Endothelial cell of umbilical vein (primary cell): ENCODE measurements around the gene C6orf89.

Experiments used
- EZH2 ChIP-seq: IDR thresholded peaks from 2 replicates; pipeline ENCODE4 v1.6.1; 2012; ENCODE audit warnings: borderline replicate concordance, low read depth, mild to moderate bottlenecking, moderate library complexity, low read length, inconsistent platforms; ENCODE audit not compliant: severe bottlenecking
- MYC ChIP-seq: IDR thresholded peaks from one replicate; pipeline ENCODE4 v1.6.1; 2011; ENCODE audit warnings: mild to moderate bottlenecking, low read depth, low read length
- POLR2A ChIP-seq: IDR thresholded peaks from 2 replicates; pipeline ENCODE4 v1.6.1; 2012; ENCODE audit warnings: low read depth, mild to moderate bottlenecking, control low read depth, low read length
- POLR2AphosphoS5 ChIP-seq: IDR thresholded peaks from 2 replicates; pipeline ENCODE4 v1.6.1; 2012; ENCODE audit warnings: low read depth, mild to moderate bottlenecking, control low read depth, low read length, moderate library complexity; ENCODE audit not compliant: insufficient read depth
- TF ChIP-seq, protein P1 (sequence below), 2 donors: IDR thresholded peaks; 1 replicate in 1 of 2; 2 replicates in 1 of 2; pipeline ENCODE4 v1.5.1; 2011; ENCODE audit warnings: low read length in 2 of 2, mild to moderate bottlenecking in 2 of 2, moderate library complexity in 2 of 2, control low read depth in 1 of 2, inconsistent platforms in 1 of 2, low read depth in 1 of 2; ENCODE audit not compliant: insufficient read depth in 1 of 2; ENCODE audit errors: extremely low read depth in 1 of 2
- TF ChIP-seq, protein P2 (sequence below): IDR thresholded peaks from 2 replicates; pipeline ENCODE4 v1.6.1; 2011; ENCODE audit not compliant: insufficient read depth, insufficient read length

DNA sequence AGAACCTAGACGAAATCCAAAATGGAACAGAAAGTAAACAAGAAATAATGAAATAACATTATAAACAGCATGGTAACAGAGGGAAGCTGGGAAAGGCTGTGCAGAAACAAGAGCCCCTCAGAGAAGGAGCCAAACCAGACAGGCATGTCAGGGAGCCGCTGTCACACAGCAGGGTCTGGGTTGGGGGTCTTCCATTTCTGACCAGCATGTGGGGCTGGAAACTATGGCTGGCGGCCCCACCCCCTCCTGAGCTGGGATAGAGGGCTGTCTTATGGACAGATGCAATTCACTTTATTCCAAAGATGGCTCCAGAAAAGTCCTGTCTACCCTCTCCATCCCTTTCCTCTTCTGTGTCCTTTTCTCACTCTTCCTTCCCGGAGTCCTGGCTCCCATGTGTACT, 27.3 kb downstream of the C6orf89 start:
- TF ChIP-seq, protein P1, sequence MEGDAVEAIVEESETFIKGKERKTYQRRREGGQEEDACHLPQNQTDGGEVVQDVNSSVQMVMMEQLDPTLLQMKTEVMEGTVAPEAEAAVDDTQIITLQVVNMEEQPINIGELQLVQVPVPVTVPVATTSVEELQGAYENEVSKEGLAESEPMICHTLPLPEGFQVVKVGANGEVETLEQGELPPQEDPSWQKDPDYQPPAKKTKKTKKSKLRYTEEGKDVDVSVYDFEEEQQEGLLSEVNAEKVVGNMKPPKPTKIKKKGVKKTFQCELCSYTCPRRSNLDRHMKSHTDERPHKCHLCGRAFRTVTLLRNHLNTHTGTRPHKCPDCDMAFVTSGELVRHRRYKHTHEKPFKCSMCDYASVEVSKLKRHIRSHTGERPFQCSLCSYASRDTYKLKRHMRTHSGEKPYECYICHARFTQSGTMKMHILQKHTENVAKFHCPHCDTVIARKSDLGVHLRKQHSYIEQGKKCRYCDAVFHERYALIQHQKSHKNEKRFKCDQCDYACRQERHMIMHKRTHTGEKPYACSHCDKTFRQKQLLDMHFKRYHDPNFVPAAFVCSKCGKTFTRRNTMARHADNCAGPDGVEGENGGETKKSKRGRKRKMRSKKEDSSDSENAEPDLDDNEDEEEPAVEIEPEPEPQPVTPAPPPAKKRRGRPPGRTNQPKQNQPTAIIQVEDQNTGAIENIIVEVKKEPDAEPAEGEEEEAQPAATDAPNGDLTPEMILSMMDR (IDR thresholded peaks at IDR 0.05; ENCODE audit: extremely low read depth in 1 of 2, insufficient read depth in 1 of 2, low read depth in 1 of 2, low read length in 2 of 2): no peak
- TF ChIP-seq, protein P2, sequence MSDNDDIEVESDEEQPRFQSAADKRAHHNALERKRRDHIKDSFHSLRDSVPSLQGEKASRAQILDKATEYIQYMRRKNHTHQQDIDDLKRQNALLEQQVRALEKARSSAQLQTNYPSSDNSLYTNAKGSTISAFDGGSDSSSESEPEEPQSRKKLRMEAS: no peak
- no peak for TF ChIP-seq POLR2AphosphoS5
- no peak for TF ChIP-seq EZH2
- TF ChIP-seq POLR2A: no peak
- TF ChIP-seq MYC: no peak
